HepG2 (cell line): ENCODE results near the gene CCT7.

Experiments
- EZH2 ChIP-seq: conservative IDR thresholded peaks from 2 replicates; pipeline ENCODE4 v1.6.1; 2012; ENCODE audit warnings: mild to moderate bottlenecking, low read depth, low read length, moderate library complexity
- GATAD2A ChIP-seq: IDR thresholded peaks from 2 replicates; pipeline ENCODE4 v1.6.1; 2016
- IKZF4 ChIP-seq: sonication (generic); formaldehyde crosslinking; IDR thresholded peaks from 2 replicates; pipeline ENCODE4 v1.5.1; 2020; ENCODE audit warnings: borderline replicate concordance, mild to moderate bottlenecking, low read depth, missing genetic modification reagents; ENCODE audit errors: not compliant biosample characterization
- JUND ChIP-seq: sonication (generic); formaldehyde crosslinking; IDR thresholded peaks from 2 replicates; pipeline ENCODE4 v1.8.0; 2022; ENCODE audit warnings: mild to moderate bottlenecking, missing genetic modification reagents
- MED1 ChIP-seq: sonication (generic); formaldehyde crosslinking; IDR thresholded peaks from 2 replicates; pipeline ENCODE4 v1.4.0; 2020; ENCODE audit warnings: missing genetic modification reagents
- SALL1 ChIP-seq: sonication (generic); formaldehyde crosslinking; IDR thresholded peaks from 2 replicates; pipeline ENCODE4 v1.8.0; 2022; ENCODE audit warnings: mild to moderate bottlenecking, missing genetic modification reagents
- TFE3 ChIP-seq: IDR thresholded peaks from 2 replicates; pipeline ENCODE4 v1.6.1; 2016
- ZNF12 ChIP-seq: sonication (generic); formaldehyde crosslinking; IDR thresholded peaks from 2 replicates; pipeline ENCODE4 v1.5.0; 2020; ENCODE audit warnings: missing genetic modification reagents
- ZSCAN29 ChIP-seq: sonication (generic); formaldehyde crosslinking; conservative IDR thresholded peaks from 2 replicates; pipeline ENCODE4 v1.4.0; 2020; ENCODE audit warnings: mild to moderate bottlenecking, missing genetic modification reagents

GRCh38 chr2:73259704-73260337, 25.7 kb downstream of the CCT7 start:
- TF ChIP-seq JUND (CRISPR knock-in tag) = no peak
- TF ChIP-seq ZSCAN29 (CRISPR knock-in tag) = no peak
- no peak for TF ChIP-seq SALL1
- no peak for TF ChIP-seq GATAD2A
- TF ChIP-seq EZH2 = no peak
- no peak for TF ChIP-seq TFE3 (CRISPR knock-in tag)
- no peak for TF ChIP-seq IKZF4 (CRISPR knock-in tag)
- TF ChIP-seq ZNF12 (CRISPR knock-in tag) = no peak
- no peak for TF ChIP-seq MED1 (CRISPR knock-in tag)
